HepG2 (cell line): ENCODE results near the gene GLIS1. TPM values are rescaled to one million over a fixed set of nuclear protein-coding genes. Genes with fewer than 3 reads are reported as not detected.

ENCODE experiments used
- ATAC-seq: fragments of 200-7000 bp; cut with Tn5 transposase; 3 replicates; pipeline ENCODE4 v1.9.1; 2020; ENCODE audit warnings: mild to moderate bottlenecking, moderate library complexity
- BruUV-seq: library from RNA; stranded (reverse); fragments of 400-500 nt; replicated peaks from 2 replicates; lab custom pipeline; 2021; lab: Mats Ljungman, UMichigan
- CTCF ChIA-PET: fragments of 300-600 bp; formaldehyde crosslinking; extraction: SDS; loops from one replicate; lab custom pipeline; 2021; ENCODE audit warnings: low total read pairs, inconsistent platforms, low intra/inter-chr PET ratio; lab: Yijun Ruan, JAX
- POLR2A ChIA-PET: fragments of 350-600 bp; sonication (Branson Sonifier 250); formaldehyde crosslinking; loops from one replicate; lab custom pipeline; 2020; ENCODE audit warnings: antibody characterized with exemption, inconsistent platforms; lab: Yijun Ruan, JAX
- DNase-seq: peaks from one replicate; pipeline ENCODE4 v3.0.0-alpha.2; 2015; ENCODE audit warnings: low spot score
- FAIRE-seq: peaks from 3 replicates; lab custom pipeline; 2011; peaks lifted over from hg19 to GRCh38; lab: Jason Lieb, UNC
- H2AFZ ChIP-seq: one replicate; pipeline ENCODE4 v1.6.1; 2011; ENCODE audit warnings: low read length, inconsistent platforms
- H3K27ac ChIP-seq: fragments of 300-600 bp; 3 replicates; pipeline ENCODE4 v1.8.0; 2011; ENCODE audit warnings: mixed run types, mild to moderate bottlenecking, mixed read lengths, low read length, inconsistent platforms; ENCODE audit not compliant: insufficient read depth; ENCODE audit errors: extremely low read length
- H3K27me3 ChIP-seq, 2 experiments: fragments of 200-600 bp in 1 of 2; 2 replicates in 1 of 2; 3 replicates in 1 of 2; pipeline versions ENCODE4 v1.6.0 to v1.8.0; 2011; ENCODE audit warnings: low read length in 2 of 2, mild to moderate bottlenecking in 2 of 2, moderate library complexity in 2 of 2, inconsistent platforms in 1 of 2; ENCODE audit not compliant: insufficient read depth in 2 of 2, control insufficient read depth in 1 of 2
- H3K36me3 ChIP-seq, 2 experiments: fragments of 200-600 bp in 1 of 2; replicated peaks in 1 of 2; 2 replicates in 1 of 2; 3 replicates in 1 of 2; pipeline versions ENCODE4 v1.5.1 to v1.8.0; 2011; ENCODE audit warnings: low read length in 2 of 2, inconsistent platforms in 1 of 2; ENCODE audit not compliant: insufficient read depth in 2 of 2, control insufficient read depth in 1 of 2
- H3K4me1 ChIP-seq: 2 replicates; pipeline ENCODE4 v1.5.1; 2012; ENCODE audit warnings: low read length, inconsistent platforms; ENCODE audit not compliant: insufficient read depth
- H3K4me2 ChIP-seq: 2 replicates; pipeline ENCODE4 v1.6.0; 2011; ENCODE audit warnings: low read depth, low read length, inconsistent platforms
- H3K4me3 ChIP-seq, 3 experiments: fragments of 200-600 bp in 1 of 3; sonication (generic), shearing (Covaris generic) in 1 of 3; replicated peaks in 1 of 3; 2 replicates each; pipeline ENCODE4 v1.5.1; 2011 to 2016; ENCODE audit warnings: low read length in 3 of 3, inconsistent platforms in 2 of 3, low read depth in 2 of 3, mild to moderate bottlenecking in 2 of 3, control low read depth in 1 of 3, mixed read lengths in 1 of 3; ENCODE audit not compliant: insufficient read depth in 1 of 3
- H3K79me2 ChIP-seq: one replicate; pipeline ENCODE4 v1.6.1; 2011; ENCODE audit warnings: low read length, inconsistent platforms; ENCODE audit not compliant: insufficient read depth
- H3K9ac ChIP-seq: 2 replicates; pipeline ENCODE4 v1.6.0; 2011; ENCODE audit warnings: mild to moderate bottlenecking, low read depth, low read length, inconsistent platforms; ENCODE audit not compliant: insufficient read depth
- H3K9me3 ChIP-seq: 2 replicates; pipeline ENCODE4 v1.5.1; 2012; ENCODE audit warnings: mild to moderate bottlenecking, low read length
- H4K20me1 ChIP-seq: 2 replicates; pipeline ENCODE4 v1.6.0; 2011; ENCODE audit warnings: inconsistent platforms, mild to moderate bottlenecking, low read length, moderate library complexity; ENCODE audit not compliant: insufficient read depth
- AGO1 ChIP-seq: fragments of 200-400 bp; formaldehyde crosslinking; IDR thresholded peaks from 2 replicates; pipeline ENCODE4 v1.6.1; 2017; ENCODE audit warnings: mild to moderate bottlenecking, low read depth, low read length, moderate library complexity; ENCODE audit not compliant: poor library complexity, severe bottlenecking
- ISX ChIP-seq: sonication (generic); formaldehyde crosslinking; conservative IDR thresholded peaks from 2 replicates; pipeline ENCODE4 v1.5.0; 2020; ENCODE audit warnings: missing genetic modification reagents
- KAT7 ChIP-seq: IDR thresholded peaks from 2 replicates; pipeline ENCODE4 v1.6.1; 2018; ENCODE audit warnings: borderline replicate concordance, missing compliant biosample characterization
- KMT2A ChIP-seq: sonication (generic); formaldehyde crosslinking; IDR thresholded peaks from 2 replicates; pipeline ENCODE4 v1.4.0; 2020; ENCODE audit warnings: missing genetic modification reagents
- SMARCE1 ChIP-seq: fragments of 450-650 bp; IDR thresholded peaks from 2 replicates; pipeline ENCODE4 v1.6.1; 2017; ENCODE audit warnings: borderline replicate concordance
- SP140L ChIP-seq: sonication (generic); formaldehyde crosslinking; IDR thresholded peaks from 2 replicates; pipeline ENCODE4 v1.4.0; 2020; ENCODE audit warnings: missing genetic modification reagents, borderline replicate concordance
- SYNCRIP ChIP-seq: fragments of 200-400 bp; formaldehyde crosslinking; IDR thresholded peaks from 2 replicates; pipeline ENCODE4 v1.6.1; 2018; ENCODE audit warnings: mild to moderate bottlenecking, low read depth, low read length; ENCODE audit not compliant: insufficient read depth
- TAF1 ChIP-seq: sonication (generic); formaldehyde crosslinking; IDR thresholded peaks from 2 replicates; pipeline ENCODE4 v1.4.0; 2020; ENCODE audit warnings: missing genetic modification reagents
- TBX2 ChIP-seq: sonication (generic); formaldehyde crosslinking; IDR thresholded peaks from 2 replicates; pipeline ENCODE4 v1.5.0; 2020; ENCODE audit warnings: missing genetic modification reagents, mild to moderate bottlenecking, borderline replicate concordance
- TCF7 ChIP-seq: sonication (generic); IDR thresholded peaks from 2 replicates; pipeline ENCODE4 v1.6.1; 2016; ENCODE audit warnings: antibody characterized with exemption, low read depth
- ZKSCAN1 ChIP-seq: fragments of 150-350 bp; IDR thresholded peaks from 2 replicates; pipeline ENCODE4 v1.6.1; 2014; ENCODE audit warnings: low read length
- ZNF703 ChIP-seq: sonication (generic); formaldehyde crosslinking; IDR thresholded peaks from 2 replicates; pipeline ENCODE4 v1.5.1; 2020; ENCODE audit warnings: missing genetic modification reagents, mild to moderate bottlenecking, moderate library complexity, borderline replicate concordance
- ZSCAN29 ChIP-seq: sonication (generic); formaldehyde crosslinking; conservative IDR thresholded peaks from 2 replicates; pipeline ENCODE4 v1.4.0; 2020; ENCODE audit warnings: mild to moderate bottlenecking, missing genetic modification reagents
- WGBS: methylation state at CpG from one replicate; pipeline ENCODE4 v1.1.6; 2017; ENCODE audit warnings: low lambda C conversion rate; 5-methylcytosine and 5-hydroxymethylcytosine counted together
- in situ Hi-C: cut with HindIII; loops from 2 replicates; pipeline ENCODE4 v1.10.0; 2017; ENCODE audit warnings: low pct_unique_long_range_greater_than_20kb; ENCODE audit not compliant: extremely low pct_ligation_motif_present
- intact Hi-C: fragments of 100-400 bp; cut with micrococcal nuclease; formaldehyde crosslinking; loops from one replicate; pipeline ENCODE4 v1.10.0; 2022; ENCODE audit not compliant: unreplicated experiment
- polyA plus RNA-seq, 8 experiments: library from polyadenylated mRNA; depleted of rRNA in 3 of 8; stranded (reverse) in 7 of 8; unstranded in 1 of 8; fragments of >200 nt; fragmentation: Illumina TruSeq in 4 of 8; extraction: Trizol in 4 of 8; gene quantifications; 2 replicates each; pipeline versions ENCODE4 v1.2.1 to v1.2.3, GENCODE V29; 2011 to 2016; ENCODE audit warnings: low read depth in 4 of 8, missing spikeins in 1 of 8, mixed read lengths in 1 of 8; ENCODE audit not compliant: insufficient read depth in 1 of 8
- total RNA-seq, 5 experiments: library from RNA; depleted of rRNA; stranded (reverse); fragments of >200 nt; fragmentation: Illumina TruSeq; extraction: Trizol; gene quantifications; 2 replicates each; pipeline ENCODE4 v1.2.3, GENCODE V29; 2016; ENCODE audit warnings: low read depth in 1 of 5

The GLIS1 gene
- total and polyA plus RNA-seq, 2 of the 13 experiments (the other 11 are each of a cell fraction or from before 2014, with no cell fraction given), result 0.03 TPM; not detected in 1

DNA sequence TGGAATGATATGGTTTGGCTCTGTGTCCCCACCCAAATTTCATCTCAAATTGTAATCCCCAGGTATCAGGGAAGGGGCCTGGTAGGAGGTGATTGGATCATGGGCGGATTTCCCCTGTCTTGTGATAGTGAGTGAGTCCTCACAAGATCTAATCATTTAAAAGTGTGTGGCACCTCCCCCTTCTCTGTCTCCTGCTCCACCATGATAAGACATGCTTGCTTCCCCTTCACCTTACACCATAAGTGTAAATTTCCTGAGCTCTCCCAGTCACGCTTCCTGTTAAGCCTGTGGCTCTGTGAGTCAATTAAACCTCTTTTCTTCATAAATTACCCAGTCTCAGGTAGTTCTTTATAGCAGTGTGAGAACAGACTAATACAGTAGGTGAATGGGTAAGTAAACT is 170.4 kb downstream of the GLIS1 start:
- no peaks in the 10 kb centered on the region for H3K36me3 ChIP-seq
- H3K27ac ChIP-seq, result no peak overlapping the region
- H3K79me2 ChIP-seq, result no peaks in the 10 kb centered on the region
- no peaks in the 10 kb centered on the region for H4K20me1 ChIP-seq
- in situ Hi-C loops (no loop called here), intact Hi-C loops (no loop called here)
- TF ChIP-seq SP140L (CRISPR knock-in tag), result no peak
- no peak for TF ChIP-seq ZSCAN29
- no peak for TF ChIP-seq TAF1 (CRISPR knock-in tag)
- no peak for TF ChIP-seq ZKSCAN1
- no peak for TF ChIP-seq KAT7 (CRISPR knock-in tag)
- TF ChIP-seq TCF7, result no peak
- no peak for TF ChIP-seq TBX2
- TF ChIP-seq AGO1, result no peak
- no peak for TF ChIP-seq ISX
- no peak for TF ChIP-seq SYNCRIP
- TF ChIP-seq ZNF703 (CRISPR knock-in tag), result no peak
- TF ChIP-seq SMARCE1, result no peak
- TF ChIP-seq KMT2A (CRISPR knock-in tag), result no peak
- H3K4me3 ChIP-seq, result no peak overlapping the region
- H3K4me2 ChIP-seq, result no peak overlapping the region
- no peak for FAIRE-seq
- H3K4me1 ChIP-seq, result no peaks in the 10 kb centered on the region
- no peak overlapping the region for H3K9ac ChIP-seq
- ATAC-seq, result no peak
- H2AFZ ChIP-seq, result no peak overlapping the region
- DNase-seq, result no peak
- no peaks in the 10 kb centered on the region for H3K9me3 ChIP-seq
- BruUV-seq, result no TSS peak
- ChIA-PET CTCF (no interaction called here), POLR2A (no interaction called here)
- peaks cover 1 to 8% of the 10 kb centered on the region in 2 experiments; a peak in 1 of 5 replicates for H3K27me3 ChIP-seq
- WGBS, result 45% methylated on average over 2 of the region's 2 CpGs
